Adrenal gland (tissue), 12 donors: Measurements from ENCODE around the gene LSM10. TPM values are rescaled to one million over a fixed set of nuclear protein-coding genes. Genes with fewer than 3 reads are reported as not detected.

Source experiments
- DNase-seq, 7 donors: peaks; one replicate each; pipeline ENCODE4 v3.0.0-alpha.2; 2019 to 2020
- H3K27ac ChIP-seq, 5 donors: fragments of 200-600 bp; sonication (generic) in 4 of 5; 1 replicate in 3 of 5; 2 replicates in 2 of 5; pipeline versions ENCODE4 v1.5.1 to v1.8.0; 2016 to 2020; ENCODE audit warnings: mild to moderate bottlenecking in 1 of 5
- H3K27me3 ChIP-seq: fragments of 200-600 bp; 2 replicates; pipeline ENCODE4 v1.8.0; 2021
- H3K36me3 ChIP-seq, 2 donors: fragments of 200-600 bp; replicated peaks in 1 of 2; 1 replicate in 1 of 2; 2 replicates in 1 of 2; pipeline versions ENCODE4 v1.5.1 to v1.8.0; 2018 to 2022
- H3K4me1 ChIP-seq, 2 donors: fragments of 200-600 bp; replicated peaks in 1 of 2; 1 replicate in 1 of 2; 2 replicates in 1 of 2; pipeline versions ENCODE4 v1.5.1 to v1.8.0; 2018 to 2021
- H3K4me3 ChIP-seq, 4 donors: fragments of 200-600 bp; sonication (generic) in 3 of 4; one replicate each; pipeline ENCODE4 v1.5.1; 2016 to 2018
- H3K9me3 ChIP-seq, 3 donors: fragments of 200-600 bp; sonication (generic) in 1 of 3; replicated peaks in 1 of 3; 1 replicate in 2 of 3; 2 replicates in 1 of 3; pipeline versions ENCODE4 v1.5.1 to v1.8.0; 2016 to 2021
- CTCF ChIP-seq, 6 experiments: fragments of 450-650 bp in 4 of 6; fragments of 200-600 bp in 2 of 6; sonication (generic) in 1 of 6; IDR thresholded peaks; 1 replicate in 5 of 6; 2 replicates in 1 of 6; pipeline versions ENCODE4 v1.5.1 to v1.8.0; 2016 to 2021; ENCODE audit warnings: antibody characterized with exemption in 6 of 6, mild to moderate bottlenecking in 2 of 6, moderate library complexity in 1 of 6
- POLR2A ChIP-seq, 2 donors: fragments of 450-650 bp; IDR thresholded peaks; one replicate each; pipeline ENCODE4 v1.6.1; 2017; ENCODE audit warnings: antibody characterized with exemption in 2 of 2, mild to moderate bottlenecking in 2 of 2, moderate library complexity in 1 of 2
- WGBS, 4 donors: extraction: QIAGEN DNeasy Blood & Tissue Kit in 2 of 4; methylation state at CpG; one replicate each; pipeline versions ENCODE4 v1.1.5 to v1.1.7; 2013 to 2017; 5-methylcytosine and 5-hydroxymethylcytosine counted together
- intact Hi-C, 2 donors: fragments of 100-400 bp; cut with DNase I; formaldehyde crosslinking; loops; one replicate each; pipeline versions ENCODE4 v1.14.1 to v1.15.0; 2022 to 2023
- polyA plus RNA-seq, 3 donors: library from polyadenylated mRNA; stranded (reverse); fragments of 200-250 nt in 2 of 3; fragments of 350-450 nt in 1 of 3; fragmentation: Illumina TruSeq in 1 of 3; extraction: RNeasy Lipid Tissue Mini Kit (QIAGEN cat#74804) in 1 of 3; gene quantifications; one replicate each; pipeline ENCODE4 v1.2.3, GENCODE V29; 2013 to 2014
- total RNA-seq, 9 donors: library from RNA; depleted of rRNA in 4 of 9; stranded (reverse); fragments of >200 nt in 4 of 9; fragments of 120-200 nt in 1 of 9; fragmentation: NEBNext Ultra II Directional in 1 of 9; extraction: Animal tissue kit (Norgen Biotek cat#: 25700) in 1 of 9; gene quantifications; one replicate each; pipeline versions ENCODE4 v1.1.0 to v1.2.4, GENCODE V29; 2013 to 2023
- donor health status: healthy with polysubstance abuse.
- donor health status: Bipolar disorder and iron deficiency.
- donor health status: DM: yes; HTN: yes; CAD: no.
- donor health status: DM: no; HTN: no; CAD: no.
- donor health status: DM: no; HTN: no; CAD: no.
- donor health status: DM: yes; HTN: yes; CAD: no.

Gene LSM10
- total and polyA plus RNA-seq, 12 donors: 13.2 to 48.7 (median 34.9) TPM

- H3K27me3 ChIP-seq: no peaks in the 10 kb centered on the region
- H3K4me1 ChIP-seq: peaks cover 3 to 6% of the 10 kb centered on the region in 2 donors
- H3K4me3 ChIP-seq: no peak overlapping the region
- no peaks in the 10 kb centered on the region for H3K9me3 ChIP-seq
- no peak for DNase-seq
- 82 to 87% (median 84%) methylated on average over 13 to 15 of the region's 15 CpGs for WGBS, 4 donors
- no peak for TF ChIP-seq POLR2A (IDR thresholded peaks at IDR 0.05)
- TF ChIP-seq CTCF (IDR thresholded peaks at IDR 0.05): no peak
- intact Hi-C loops: loop anchor here (5.0 to 10.0 kb wide), 3 partner anchors 73 to 321 kb away; partner anchors contain the start of gene SH3D21 (in 1 of the 2)
- no peak overlapping the region for H3K27ac ChIP-seq
- H3K36me3 ChIP-seq: no peaks in the 10 kb centered on the region
These were observed 18.1 kb upstream of the LSM10 start for GRCh38 chr1:36415661-36416326.

- no peaks in the 10 kb centered on the region for H3K36me3 ChIP-seq
- no peaks in the 10 kb centered on the region for H3K9me3 ChIP-seq
- TF ChIP-seq CTCF (IDR thresholded peaks at IDR 0.05) (no peak), POLR2A (IDR thresholded peaks at IDR 0.05) (no peak)
- H3K4me3 ChIP-seq: no peak overlapping the region
- 80 to 92% (median 86%) methylated on average over 4 of the region's 4 CpGs for WGBS, 4 donors
- DNase-seq: no peak
- no peaks in the 10 kb centered on the region for H3K4me1 ChIP-seq
- intact Hi-C loops: loop anchor here in 1 of 2 donors (10.0 kb wide), 2 partner anchors 110 to 320 kb away; partner anchors contain the start of gene SH3D21
- H3K27ac ChIP-seq: no peak overlapping the region
- no peaks in the 10 kb centered on the region for H3K27me3 ChIP-seq
These were observed 16.7 kb upstream of the LSM10 start for GRCh38 chr1:36414384-36414783.

- no peak overlapping the region for H3K27ac ChIP-seq
- 65 to 71% (median 68%) methylated on average over 11 of the region's 11 CpGs for WGBS, 4 donors
- no peaks in the 10 kb centered on the region for H3K9me3 ChIP-seq
- H3K36me3 ChIP-seq: no peaks in the 10 kb centered on the region
- no peak for DNase-seq
- no peaks in the 10 kb centered on the region for H3K4me1 ChIP-seq
- H3K4me3 ChIP-seq: no peak overlapping the region
- no peaks in the 10 kb centered on the region for H3K27me3 ChIP-seq
- intact Hi-C loops: loop anchor here in 1 of 2 donors (10.0 kb wide), 2 partner anchors 107 to 317 kb away; partner anchors contain the start of gene SH3D21
- no peak for TF ChIP-seq POLR2A (IDR thresholded peaks at IDR 0.05)
- no peak for TF ChIP-seq CTCF (IDR thresholded peaks at IDR 0.05)
These were observed 14.3 kb upstream of the LSM10 start for GRCh38 chr1:36411674-36412648.

- H3K27ac ChIP-seq: peak overlapping the region in 1 of 5 donors; percentile 21
- DNase-seq: peak in 4 of 7 donors; percentile 29 to 66 (median 49)
- H3K9me3 ChIP-seq: no peaks in the 10 kb centered on the region
- H3K4me1 ChIP-seq: no peaks in the 10 kb centered on the region
- no peaks in the 10 kb centered on the region for H3K27me3 ChIP-seq
- H3K4me3 ChIP-seq: no peak overlapping the region
- intact Hi-C loops: no loop called here
- WGBS, 4 donors: 43 to 58% (median 56%) methylated on average over 2 of the region's 2 CpGs
- H3K36me3 ChIP-seq: no peaks in the 10 kb centered on the region
- TF ChIP-seq CTCF (IDR thresholded peaks at IDR 0.05) (no peak), POLR2A (IDR thresholded peaks at IDR 0.05) (no peak)
These were observed 10.8 kb upstream of the LSM10 start for GRCh38 chr1:36408479-36408878.
